CD4-positive, alpha-beta T cell treated with Interleukin-4 for 4 hours (primary cell): ENCODE data around the gene GNG11.
"Not testable (repeated sequence)": the region's sequence is repeated elsewhere in the genome, so short reads cannot be mapped to it uniquely, and the experiment has no call there.

Experiments
- DNase-seq: peaks from one replicate; pipeline ENCODE4 v3.0.0-alpha.2; 2020

GNG11 gene

GRCh38 chr7:93913197-93913596 lies 8.3 kb upstream of the GNG11 start:
- DNase-seq: no peak

DNA sequence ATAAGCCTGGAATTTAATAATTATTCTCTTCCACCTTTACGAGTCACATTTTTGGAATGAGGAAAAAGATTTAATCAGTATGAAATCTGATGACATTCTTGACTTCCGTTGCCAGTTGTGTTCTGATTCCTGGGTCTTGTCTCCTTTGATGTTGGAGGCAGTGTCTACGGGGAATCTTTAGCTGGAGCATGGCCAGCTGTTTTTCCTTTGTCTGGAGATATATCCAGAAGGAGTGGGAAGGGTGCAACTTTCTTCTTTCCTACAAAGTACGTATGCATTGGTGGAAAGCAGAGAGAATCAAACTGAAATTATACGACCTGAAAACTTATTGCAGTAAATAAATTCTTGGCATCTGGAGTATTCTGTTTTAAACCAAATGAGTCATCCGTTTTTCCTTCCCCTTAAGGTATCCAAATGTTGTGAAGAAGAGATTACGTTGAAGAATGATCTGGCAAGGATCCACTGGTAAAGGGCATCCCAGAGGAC lies 6.9 kb upstream of the GNG11 start:
- DNase-seq: no peak

DNA sequence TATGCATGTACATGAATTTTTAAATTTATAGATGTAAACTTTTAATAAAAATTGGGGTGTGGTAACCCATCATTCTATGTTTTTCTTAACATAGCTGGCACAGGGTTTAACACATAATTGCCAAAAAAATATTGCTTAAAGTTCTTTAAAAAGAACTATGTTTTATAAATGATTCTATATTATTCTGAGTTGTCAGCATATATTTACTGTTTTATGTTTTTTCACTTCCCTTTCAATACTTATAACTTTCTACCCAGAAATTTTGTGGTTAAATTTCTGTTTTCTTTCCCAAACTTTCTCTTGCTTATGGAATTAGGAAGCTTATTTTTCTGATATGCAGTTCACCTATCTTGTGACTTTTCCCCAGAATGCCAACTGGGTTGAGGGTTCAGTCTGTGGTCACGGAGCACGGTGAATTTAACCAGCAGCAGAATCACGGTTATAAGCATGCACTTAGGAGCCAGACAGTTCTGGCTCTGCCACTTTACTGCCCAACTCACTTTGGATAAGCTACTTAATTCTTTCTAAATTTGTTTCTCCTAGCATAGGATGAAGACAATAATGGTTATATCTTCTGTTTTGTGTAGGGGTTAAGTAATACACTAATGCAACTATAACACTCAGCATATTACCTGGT lies 6.2 kb upstream of the GNG11 start:
- not testable (repeated sequence) for DNase-seq

DNA sequence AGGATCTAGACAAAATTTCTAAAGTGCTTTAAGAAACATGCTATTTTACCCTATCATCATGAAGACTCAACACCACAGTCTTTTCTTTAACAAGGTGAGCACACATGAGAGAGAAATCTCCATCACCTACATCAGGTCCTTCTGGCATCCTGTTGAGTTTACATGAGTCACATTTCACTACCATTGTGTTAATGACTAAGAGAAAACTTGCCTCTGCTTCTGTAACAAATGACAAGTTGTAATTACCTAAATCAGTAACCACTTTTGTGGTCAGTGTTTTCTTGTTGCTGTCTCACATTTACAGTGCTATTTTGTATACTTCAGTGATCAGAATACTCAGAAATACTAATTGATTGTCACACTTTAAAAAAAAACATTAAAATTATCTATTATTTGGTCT lies 5.6 kb upstream of the GNG11 start:
- not testable (repeated sequence) for DNase-seq

DNA sequence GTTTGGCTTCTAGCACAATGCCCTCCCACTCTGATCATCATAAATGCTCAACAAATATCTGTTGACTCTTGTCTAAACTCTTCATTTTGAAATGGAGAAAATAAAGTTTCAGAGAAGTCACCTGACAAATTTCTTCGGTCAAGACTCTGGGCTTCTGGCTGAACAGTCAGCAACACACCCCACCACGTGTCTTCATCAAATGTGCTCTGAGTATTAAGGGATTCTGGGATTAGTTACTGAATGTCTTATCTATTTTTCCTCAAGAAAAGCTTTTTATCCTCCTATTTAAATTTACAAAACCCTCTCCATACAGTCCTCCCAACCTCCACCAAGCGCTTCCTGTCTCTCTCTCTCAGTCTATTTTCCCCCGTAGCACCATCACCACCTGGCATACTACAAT lies 5.2 kb upstream of the GNG11 start:
- not testable (repeated sequence) for DNase-seq

- no peak for DNase-seq
These were observed 896 bp upstream of the GNG11 start for GRCh38 chr7:93920496-93921182.

- no peak for DNase-seq
These were observed 349 bp upstream of the GNG11 start for GRCh38 chr7:93921186-93921585.

DNA sequence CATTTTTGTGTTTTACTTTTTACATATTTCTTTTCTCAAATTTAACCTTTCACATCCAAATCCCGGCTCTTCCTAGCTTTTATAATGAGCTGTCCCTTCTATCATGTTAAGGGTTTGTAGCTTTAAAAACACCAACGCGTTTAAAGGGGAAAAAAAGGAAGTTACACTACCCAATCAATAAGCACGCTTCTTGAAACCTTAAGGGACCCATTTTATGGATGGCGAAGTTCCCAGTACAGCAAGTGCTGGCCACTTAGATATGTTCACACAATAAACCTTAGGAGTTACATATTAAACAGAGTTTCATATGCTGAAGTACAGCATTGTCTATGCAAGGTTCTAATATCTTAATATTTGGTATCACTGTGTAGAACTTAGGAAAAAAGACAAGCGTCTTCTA lies 1.8 kb downstream of the GNG11 start:
- no peak for DNase-seq

DNA sequence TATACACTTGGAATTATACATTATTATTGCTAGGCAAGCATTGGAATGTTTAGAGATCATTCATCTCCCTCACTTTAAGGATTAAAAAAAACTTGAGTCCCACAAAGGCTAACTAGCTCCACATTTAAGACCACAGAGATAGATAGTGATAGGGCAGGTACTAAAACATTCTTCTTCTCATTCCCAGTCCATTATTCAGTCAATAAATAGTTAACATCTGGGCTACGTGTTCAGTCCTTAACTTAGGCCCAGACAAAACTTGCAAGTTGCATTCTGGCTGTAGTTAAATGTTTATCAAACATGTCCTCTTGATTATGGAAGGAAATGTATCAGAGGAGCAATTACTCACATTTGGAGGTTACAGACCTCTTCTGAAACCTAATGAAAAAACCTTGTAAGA lies 2.4 kb downstream of the GNG11 start:
- DNase-seq: no peak

GRCh38 chr7:93926800-93927199 lies 5.3 kb downstream of the GNG11 start:
- DNase-seq: no peak

- no peak for DNase-seq
These were observed 6.0 kb downstream of the GNG11 start for GRCh38 chr7:93927585-93927984.

DNA sequence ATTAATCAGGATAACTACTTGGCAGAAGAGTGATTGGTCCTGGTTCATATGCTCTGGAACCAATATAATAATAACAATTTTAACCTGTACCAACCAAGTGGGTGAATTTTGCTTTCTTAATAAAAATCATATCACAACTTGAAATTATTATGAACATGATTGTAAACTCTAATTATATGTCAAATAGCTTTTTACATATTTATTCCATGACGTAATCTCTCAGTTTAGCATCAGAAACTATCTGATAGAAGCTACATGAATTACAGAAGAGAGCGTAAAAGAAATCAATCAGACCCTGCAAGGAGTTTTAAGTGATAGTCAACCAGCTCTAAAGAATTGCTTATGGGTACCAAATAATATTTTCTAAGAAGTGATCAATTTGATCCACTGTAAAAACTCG lies 10.1 kb downstream of the GNG11 start:
- DNase-seq: no peak

- DNase-seq: no peak
These were observed 11.6 kb downstream of the GNG11 start for GRCh38 chr7:93933156-93933555.

GRCh38 chr7:93935102-93935501 lies 13.6 kb downstream of the GNG11 start:
- no peak for DNase-seq

- no peak for DNase-seq
These were observed 16.3 kb downstream of the GNG11 start for GRCh38 chr7:93937818-93938217.

DNA sequence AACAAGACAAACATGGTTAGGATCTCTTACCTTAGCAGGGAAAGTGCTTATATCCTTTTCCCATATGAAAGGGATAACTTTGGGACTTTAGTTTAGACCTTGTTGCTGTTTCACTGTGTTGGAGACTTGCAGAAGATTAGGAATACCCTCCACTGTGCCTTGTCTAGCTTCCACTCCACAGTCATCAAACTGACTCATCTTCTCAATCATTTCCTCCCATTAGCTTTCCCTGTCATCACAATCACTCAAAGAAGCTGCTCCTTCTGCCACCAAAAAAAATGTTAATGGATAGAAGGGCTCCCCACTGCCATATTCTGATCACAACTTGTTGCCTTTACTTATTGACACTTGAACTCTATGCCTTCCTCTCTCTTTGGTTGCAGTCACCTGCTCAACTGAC lies 16.8 kb downstream of the GNG11 start:
- no peak for DNase-seq

DNA sequence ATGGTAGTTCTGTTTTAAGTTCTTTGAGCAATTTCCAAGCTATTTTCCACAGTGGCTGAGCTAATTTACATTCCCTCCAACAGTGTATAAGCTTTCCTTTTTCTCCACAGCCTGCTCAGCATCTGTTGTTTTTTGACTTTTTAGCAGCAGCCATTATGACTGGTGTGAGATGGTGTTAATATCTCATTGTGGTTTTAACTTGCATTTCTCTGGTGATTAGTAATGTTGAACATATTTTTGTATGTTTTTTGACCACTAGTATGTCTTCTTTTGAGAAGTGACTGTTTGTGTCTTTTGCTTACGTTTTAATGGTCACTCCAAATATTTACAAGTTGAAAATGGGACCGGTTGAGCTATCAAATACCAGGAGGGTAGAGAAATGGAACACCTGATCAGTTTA lies 20.4 kb downstream of the GNG11 start:
- DNase-seq: no peak

- no peak for DNase-seq
These were observed 22.4 kb downstream of the GNG11 start for GRCh38 chr7:93943816-93944540.

DNA sequence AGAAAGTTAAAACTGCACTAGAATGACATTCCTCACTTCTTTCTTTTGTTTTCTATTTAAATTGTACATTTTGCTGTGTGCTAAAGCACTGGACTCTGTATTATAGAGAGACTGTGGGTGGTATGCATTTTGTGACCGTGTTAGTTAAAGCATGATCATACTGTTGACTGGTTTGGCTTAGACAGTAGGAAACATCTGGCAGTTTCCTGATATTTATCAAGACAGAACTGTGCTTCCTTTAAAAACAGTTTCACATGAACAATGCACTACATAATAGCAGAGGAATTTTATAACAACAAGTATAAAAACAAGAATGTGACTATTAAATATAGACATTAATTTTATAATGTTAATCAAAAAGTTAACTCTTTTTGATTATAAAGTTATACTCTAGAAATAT lies 23.1 kb downstream of the GNG11 start:
- DNase-seq: no peak

DNA sequence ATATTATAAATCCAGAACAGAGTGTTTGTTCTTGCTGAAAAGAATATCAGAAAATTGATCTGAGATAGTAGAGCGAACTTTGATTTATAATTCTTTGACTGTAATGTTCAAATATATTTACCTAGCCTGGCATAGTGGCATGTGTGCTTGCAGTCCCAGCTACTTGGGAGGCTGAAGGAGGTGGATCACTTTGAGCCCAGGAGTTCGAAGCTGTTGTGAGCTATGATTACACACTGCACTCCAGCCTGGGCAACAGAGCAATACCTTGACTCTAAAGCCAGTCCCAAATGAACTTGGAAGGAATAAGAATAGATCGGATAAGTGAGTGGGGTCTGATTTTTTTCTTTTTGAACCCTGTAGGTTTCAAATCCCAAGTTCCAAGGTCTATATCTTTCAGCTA lies 23.5 kb downstream of the GNG11 start:
- no peak for DNase-seq

DNA sequence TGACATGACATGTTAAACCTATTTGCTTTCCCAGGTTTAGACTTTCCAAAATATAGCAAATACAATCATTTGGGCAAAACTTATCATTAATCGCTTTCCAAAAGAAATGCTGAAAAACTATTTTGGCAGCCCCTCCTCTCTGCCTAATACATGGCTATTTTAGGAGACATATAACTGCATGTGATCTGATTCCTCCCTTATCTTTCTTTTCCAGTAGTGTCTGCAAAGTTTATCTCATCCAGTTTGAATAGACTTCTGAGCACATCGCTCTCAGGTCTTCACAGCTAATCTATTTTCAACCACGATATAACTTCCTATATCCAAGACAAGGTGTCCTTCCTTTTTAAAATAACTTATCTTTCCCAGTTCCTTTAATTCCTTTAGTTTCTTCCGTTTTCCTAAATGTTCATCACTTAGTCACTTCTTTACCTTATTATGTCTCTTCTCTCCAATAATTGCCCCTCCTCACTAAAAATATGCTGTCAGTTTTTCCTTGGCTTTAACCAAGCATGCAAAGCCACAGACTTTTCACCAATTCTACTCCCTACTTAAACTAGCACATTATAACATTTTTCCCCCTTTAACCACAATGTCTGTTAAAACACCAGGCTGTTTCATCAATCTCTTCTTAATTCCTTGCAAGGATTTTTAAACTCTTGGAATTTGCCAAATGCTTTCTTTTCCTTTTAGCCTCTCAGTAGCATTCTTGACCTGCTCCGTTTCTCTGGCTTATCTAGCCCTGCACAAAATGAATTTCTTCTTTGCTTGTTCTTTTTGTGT lies 24.4 kb downstream of the GNG11 start:
- no peak for DNase-seq

GRCh38 chr7:93948106-93948505 lies 26.6 kb downstream of the GNG11 start:
- no peak for DNase-seq

GRCh38 chr7:93948873-93949272 lies 27.3 kb downstream of the GNG11 start:
- no peak for DNase-seq
